Measurements from ENCODE around the gene PDZD4.

PDZD4 gene

GRCh38 chrX:153782313-153782712 is 48.0 kb downstream of the PDZD4 start:
- DNase-seq: no peak

DNA sequence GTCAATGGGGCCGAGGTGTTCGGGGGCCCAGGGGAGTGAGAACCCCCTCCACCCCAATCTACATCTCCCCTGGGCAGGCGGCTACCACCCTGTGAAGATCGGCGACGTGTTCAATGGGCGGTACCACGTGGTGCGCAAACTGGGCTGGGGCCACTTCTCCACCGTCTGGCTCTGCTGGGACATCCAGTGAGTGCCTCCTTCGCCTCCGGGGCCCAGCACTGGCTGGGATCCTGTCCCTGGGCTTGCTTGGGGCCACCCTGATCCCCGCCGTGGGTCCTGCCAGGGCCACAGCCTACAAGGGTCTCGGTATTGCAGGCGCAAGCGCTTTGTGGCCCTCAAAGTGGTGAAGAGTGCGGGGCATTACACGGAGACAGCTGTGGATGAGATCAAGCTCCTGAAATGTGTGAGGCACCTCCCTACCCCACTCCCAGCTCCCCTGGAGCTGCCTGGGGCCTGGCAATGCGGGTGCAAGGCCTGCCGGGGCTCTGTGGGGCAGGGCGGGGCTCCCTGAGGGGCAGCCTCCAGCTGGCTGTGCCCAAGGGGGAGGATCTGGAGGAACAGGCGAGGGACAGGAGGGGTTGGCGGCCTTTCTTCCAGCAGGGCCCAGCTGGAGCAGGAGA is 48.8 kb downstream of the PDZD4 start:
- no peak for DNase-seq

DNA sequence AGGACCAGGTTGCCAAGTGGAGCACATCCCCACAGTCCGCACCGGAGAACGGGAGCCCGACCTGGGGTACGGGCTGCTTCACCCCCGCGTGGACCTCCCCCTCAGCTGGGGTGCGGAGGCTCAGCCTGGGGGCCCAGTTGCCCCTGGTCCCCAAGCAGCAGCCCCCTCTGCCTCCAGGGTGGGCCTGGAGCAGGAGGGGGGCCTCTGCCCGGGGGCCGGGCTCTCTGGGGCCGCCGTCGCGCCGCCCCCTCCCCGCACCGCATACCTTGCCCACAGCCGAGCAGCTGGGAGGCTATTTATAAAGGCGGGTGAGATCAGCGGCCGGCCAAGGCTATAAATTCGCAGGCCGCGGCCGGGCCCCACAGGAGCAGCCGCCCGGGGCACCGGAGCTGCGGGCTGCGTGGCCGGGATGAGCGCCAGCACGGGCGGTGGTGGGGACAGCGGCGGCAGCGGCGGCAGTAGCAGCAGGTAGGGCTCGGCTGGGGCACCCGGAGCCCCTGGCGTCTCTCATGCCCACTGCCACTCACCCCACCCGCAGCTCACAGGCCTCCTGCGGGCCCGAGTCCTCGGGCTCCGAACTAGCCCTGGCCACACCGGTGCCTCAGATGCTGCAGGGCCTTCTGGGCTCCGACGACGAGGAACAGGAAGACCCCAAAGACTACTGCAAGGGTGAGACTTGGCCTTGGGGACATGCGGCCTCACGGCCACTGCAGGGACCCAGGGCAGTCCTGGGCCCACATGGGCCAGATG is 49.5 kb downstream of the PDZD4 start, which contains the start of gene SRPK3:
TSS of gene SRPK3 (plus strand) at position 364 of the 750 bp plus-strand sequence. CDS start at position 410, 46 bp downstream.
- no peak for DNase-seq

GRCh38 chrX:153779891-153780677 is 50.3 kb downstream of the PDZD4 start:
- no peak for DNase-seq

GRCh38 chrX:153778684-153779101 is 51.7 kb downstream of the PDZD4 start:
- no peak for DNase-seq

GRCh38 chrX:153778181-153778580 is 52.2 kb downstream of the PDZD4 start:
- DNase-seq: no peak

DNA sequence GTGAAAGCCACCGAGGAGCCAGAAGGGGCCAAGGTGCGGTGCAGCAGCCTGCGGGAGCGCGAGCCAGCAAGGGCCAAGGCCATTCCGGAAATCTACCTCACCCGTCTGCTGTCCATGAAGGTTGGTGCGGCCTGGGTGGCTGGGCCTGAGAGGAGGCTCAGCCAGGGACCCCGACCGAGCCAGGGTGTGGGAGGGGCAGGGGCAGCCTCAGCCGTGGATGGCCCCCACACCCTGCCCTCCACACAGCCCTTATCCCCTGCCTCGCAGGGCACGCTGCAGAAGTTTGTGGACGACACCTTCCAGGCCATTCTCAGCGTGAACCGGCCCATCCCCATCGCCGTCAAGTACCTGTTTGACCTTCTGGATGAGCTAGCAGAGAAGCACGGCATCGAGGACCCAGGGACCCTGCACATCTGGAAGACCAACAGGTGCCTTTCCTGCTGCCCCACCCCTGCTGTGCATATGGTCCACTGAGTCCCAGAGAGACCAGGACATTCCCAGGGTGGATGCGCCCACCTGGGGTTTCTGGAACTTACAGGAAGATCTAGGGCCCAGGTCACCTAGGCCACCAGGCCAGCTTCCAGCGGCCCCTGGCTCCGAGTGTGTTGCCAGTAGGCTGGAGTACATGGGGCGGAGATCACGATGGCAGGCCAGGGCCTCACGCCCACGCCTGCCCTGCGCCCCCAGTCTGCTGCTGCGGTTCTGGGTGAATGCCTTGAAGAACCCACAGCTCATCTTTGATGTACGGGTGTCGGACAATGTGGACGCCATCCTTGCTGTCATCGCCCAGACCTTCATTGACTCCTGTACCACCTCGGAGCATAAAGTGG is 52.9 kb downstream of the PDZD4 start:
- no peak for DNase-seq

DNA sequence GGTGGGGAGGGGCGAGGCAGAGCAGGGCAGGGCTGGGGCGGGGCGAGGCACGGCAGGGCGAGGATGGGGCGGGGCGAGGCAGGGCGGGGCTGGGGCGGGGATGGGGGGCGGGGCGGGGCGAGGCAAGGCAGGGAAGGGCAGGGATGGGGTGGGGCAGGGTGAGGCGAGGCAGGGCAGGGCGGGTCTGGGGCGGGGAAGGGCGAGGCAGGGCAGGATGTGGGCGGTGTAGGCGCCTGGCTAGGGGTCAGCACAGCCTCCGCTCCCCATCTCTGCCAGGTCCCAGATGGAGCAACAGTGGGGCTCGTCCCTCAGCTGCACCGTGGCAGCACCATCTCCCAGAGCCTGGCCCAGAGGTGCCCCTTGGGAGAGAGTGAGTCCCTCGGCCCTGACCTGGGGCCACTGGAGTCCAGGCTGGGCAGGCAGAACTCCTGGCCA is 53.7 kb downstream of the PDZD4 start:
- DNase-seq: no peak

GRCh38 chrX:153776120-153776599 is 54.2 kb downstream of the PDZD4 start:
- DNase-seq: no peak

DNA sequence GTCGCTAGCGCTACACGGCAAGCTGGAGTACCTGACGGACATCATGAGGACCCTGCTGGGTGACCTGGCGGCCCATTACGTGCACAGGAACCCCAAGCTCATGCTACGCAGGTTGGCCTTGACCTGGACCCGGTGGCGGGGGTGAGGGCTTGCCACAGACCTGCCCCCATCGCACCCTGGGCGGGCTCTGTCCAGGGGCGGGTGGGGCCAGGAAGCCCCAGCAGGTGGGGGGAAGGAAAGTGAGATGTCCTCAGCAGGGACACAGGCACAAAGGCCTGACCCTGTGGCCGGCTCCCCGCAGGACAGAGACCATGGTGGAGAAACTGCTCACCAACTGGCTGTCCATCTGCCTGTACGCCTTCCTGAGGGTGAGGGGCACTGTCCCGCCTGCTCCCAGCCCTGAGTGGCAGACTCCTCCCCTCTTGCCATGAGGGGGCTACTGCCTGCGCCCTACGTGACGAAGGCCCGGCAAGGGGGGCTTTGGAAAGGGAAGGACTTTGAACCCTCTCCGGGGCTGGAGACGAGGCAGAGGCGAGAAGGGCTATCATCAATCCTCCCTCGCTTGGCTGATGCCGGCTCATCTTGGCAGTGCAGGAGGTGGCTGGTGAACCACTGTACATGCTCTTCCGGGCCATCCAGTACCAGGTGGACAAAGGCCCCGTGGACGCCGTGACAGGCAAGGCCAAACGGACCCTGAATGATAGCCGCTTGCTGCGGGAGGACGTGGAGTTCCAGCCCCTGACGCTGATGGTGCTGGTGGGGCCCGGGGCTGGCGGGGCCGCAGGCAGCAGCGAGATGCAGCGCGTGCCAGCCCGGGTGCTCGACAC is 54.8 kb downstream of the PDZD4 start:
- DNase-seq: no peak

DNA sequence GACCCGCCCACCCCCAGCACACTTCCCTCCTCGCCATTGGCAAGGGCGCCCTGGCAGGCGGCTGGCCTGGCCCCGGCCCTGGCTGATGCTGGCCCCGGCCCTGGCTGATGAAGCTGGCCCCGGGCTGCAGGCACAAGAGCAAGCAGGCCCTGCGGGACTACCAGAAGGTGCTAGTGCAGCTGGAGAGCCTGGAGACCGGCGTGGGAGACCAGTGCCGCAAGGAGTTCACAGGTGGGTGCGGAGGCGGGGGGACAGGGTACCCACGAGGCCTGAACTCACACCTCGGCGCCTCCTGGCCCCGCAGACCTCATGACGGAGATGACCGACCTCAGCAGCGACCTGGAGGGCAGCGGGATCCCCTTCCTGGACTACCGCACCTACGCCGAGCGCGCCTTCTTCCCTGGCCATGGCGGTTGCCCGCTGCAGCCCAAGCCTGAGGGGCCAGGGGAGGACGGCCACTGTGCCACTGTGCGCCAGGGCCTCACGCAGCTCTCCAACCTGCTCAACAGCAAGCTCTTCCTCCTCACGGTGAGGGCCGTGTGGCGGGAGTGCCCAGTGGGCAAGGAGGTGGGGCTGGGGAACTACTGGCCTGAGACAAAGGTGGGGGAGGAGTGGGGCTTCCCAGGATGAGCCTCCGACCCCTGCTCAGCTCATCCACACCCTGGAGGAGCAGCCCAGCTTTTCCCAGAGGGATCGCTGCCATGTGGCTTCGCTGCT is 55.6 kb downstream of the PDZD4 start:
- DNase-seq: no peak

DNA sequence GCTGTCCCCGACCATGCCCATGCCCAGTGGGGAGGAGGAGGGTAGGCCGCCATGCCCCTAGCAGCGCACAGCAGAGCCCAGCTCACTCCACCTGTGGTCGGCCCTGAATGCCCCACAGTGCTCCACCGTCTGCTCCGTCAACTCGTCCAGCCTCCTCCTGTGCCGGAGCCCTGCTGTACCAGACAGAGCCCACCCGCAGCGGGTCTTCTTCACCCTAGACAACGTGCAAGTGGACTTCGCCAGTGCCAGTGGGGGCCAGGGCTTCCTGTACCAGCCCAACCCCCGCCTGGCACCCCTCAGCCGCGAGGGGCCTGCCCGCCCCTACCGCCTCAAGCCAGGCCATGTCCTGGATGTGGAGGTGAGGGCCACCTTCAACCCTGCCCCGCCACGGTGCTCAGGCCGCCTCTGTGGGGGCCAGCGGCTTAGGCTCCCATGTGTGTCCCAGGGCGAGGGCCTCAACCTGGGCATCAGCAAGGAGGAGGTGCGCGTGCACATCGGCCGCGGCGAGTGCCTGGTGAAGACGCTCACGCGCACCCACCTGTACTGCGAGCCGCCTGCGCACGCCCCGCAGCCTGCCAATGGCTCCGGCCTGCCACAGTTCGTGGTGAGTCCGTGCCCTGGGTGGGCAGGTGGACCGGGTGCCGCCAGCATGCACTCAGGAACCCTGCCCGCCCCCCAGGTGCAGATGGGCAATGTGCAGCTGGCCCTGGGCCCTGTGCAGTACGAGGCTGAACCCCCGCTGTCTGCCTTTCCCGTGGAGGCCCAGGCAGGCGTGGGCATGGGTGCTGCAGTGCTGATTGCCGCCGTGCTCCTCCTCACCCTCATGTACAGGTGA is 56.4 kb downstream of the PDZD4 start:
- no peak for DNase-seq

DNA sequence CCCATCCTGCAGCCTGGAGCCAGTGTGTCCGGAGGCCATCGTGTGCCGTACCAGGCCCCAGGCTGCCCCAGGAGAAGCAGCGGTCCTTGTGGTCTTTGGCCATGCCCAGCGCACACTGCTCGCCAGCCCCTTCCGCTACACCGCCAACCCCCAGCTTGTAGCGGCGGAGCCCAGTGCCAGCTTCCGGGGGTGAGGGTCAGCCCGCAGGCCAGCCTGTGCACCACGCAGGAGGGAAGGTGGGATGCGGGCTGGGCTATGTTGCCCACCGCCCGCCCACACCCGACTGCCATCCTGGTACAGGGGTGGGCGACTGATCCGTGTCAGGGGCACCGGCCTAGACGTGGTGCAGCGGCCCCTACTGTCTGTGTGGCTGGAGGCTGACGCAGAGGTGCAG is 57.1 kb downstream of the PDZD4 start:
- no peak for DNase-seq

- no peak for DNase-seq
These were observed 57.8 kb downstream of the PDZD4 start for GRCh38 chrX:153772316-153773217.

- no peak for DNase-seq
These were observed 58.7 kb downstream of the PDZD4 start for GRCh38 chrX:153771415-153772315.

DNA sequence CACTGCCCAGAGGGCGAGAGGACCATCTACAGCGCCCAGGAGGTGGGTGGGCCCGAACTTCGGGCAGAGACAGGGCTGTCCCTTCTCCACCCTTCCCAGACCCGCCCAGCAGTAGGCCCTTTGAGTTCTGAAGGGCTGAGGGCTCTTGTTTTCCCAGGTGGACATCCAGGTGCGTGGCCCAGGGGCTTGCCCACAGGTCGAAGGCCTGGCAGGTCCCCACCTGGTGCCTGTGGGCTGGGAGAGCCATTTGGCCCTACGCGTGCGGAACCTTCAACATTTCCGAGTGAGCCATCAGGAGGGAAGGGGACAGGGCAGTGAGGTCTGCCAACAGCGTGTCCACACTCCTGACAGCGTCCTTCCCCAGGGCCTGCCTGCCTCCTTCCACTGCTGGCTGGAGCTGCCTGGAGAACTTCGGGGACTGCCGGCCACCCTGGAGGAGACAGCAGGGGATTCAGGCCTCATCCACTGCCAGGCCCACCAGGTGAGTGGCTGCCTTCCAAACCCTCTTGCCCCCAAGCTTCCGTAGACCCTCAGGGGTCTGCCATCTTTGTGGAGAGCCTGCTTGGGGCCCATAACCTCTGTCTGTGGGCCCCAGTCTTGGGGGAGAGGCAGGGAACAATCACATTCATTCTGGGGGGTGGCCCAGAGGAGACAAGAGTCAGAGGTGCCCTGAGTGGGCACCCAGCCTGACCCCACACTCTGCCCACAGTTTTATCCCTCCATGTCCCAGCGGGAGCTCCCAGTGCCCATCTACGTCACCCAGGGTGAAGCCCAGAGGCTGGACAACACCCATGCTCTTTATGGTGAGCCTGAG is 59.5 kb downstream of the PDZD4 start:
- DNase-seq: no peak
